Endothelial cell (in vitro differentiated cells): ENCODE measurements around the gene NPHP4. TPM values are rescaled to one million over a fixed set of nuclear protein-coding genes. Genes with fewer than 3 reads are reported as not detected.

Source experiments
- DNase-seq: peaks from one replicate; pipeline ENCODE4 v3.0.0; 2021; ENCODE audit warnings: low spot score
- H3K27ac Mint-ChIP-seq: one replicate; pipeline ENCODE4 v1.8.0; 2021; ENCODE audit warnings: mixed read lengths, inconsistent platforms; ENCODE audit not compliant: unreplicated experiment
- H3K27me3 Mint-ChIP-seq: one replicate; pipeline ENCODE4 v1.8.0; 2021; ENCODE audit warnings: mild to moderate bottlenecking, moderate library complexity, mixed read lengths, inconsistent platforms; ENCODE audit not compliant: unreplicated experiment
- H3K36me3 Mint-ChIP-seq: one replicate; pipeline ENCODE4 v1.8.0; 2021; ENCODE audit warnings: mild to moderate bottlenecking, low read depth, mixed read lengths, inconsistent platforms; ENCODE audit not compliant: unreplicated experiment
- H3K4me1 Mint-ChIP-seq: one replicate; pipeline ENCODE4 v1.8.0; 2021; ENCODE audit warnings: mild to moderate bottlenecking, mixed read lengths, inconsistent platforms; ENCODE audit not compliant: unreplicated experiment
- H3K4me3 Mint-ChIP-seq: one replicate; pipeline ENCODE4 v1.8.0; 2021; ENCODE audit warnings: mild to moderate bottlenecking, mixed read lengths, inconsistent platforms; ENCODE audit not compliant: unreplicated experiment
- H3K9me3 Mint-ChIP-seq: one replicate; pipeline ENCODE4 v1.8.0; 2021; ENCODE audit warnings: mixed read lengths, inconsistent platforms; ENCODE audit not compliant: unreplicated experiment
- CTCF ChIP-seq: fragments of 200-600 bp; sonication (generic); IDR thresholded peaks from one replicate; pipeline ENCODE4 v1.5.0; 2021; ENCODE audit warnings: antibody characterized with exemption; ENCODE audit not compliant: unreplicated experiment
- total RNA-seq: library from RNA; stranded (reverse); fragmentation: NEBNext Ultra II Directional; extraction: Animal tissue kit (Norgen Biotek cat#: 25700); gene quantifications from one replicate; pipeline ENCODE4 v1.2.1, GENCODE V29; 2021; ENCODE audit not compliant: unreplicated experiment

The NPHP4 gene
- total RNA-seq, 1 donor from 2014 or later: 15.3 TPM

- H3K27me3 Mint-ChIP-seq: peaks cover 19% of the 10 kb centered on the region
- H3K4me3 Mint-ChIP-seq: no peak overlapping the region
- no peaks in the 10 kb centered on the region for H3K36me3 Mint-ChIP-seq
- TF ChIP-seq CTCF: no peak
- DNase-seq: no peak
- peaks cover 5% of the 10 kb centered on the region for H3K4me1 Mint-ChIP-seq
- H3K9me3 Mint-ChIP-seq: no peaks in the 10 kb centered on the region
- H3K27ac Mint-ChIP-seq: no peak overlapping the region
Observed at GRCh38 chr1:5997316-5997715, 5.1 kb upstream of the NPHP4 start.

GRCh38 chr1:5996641-5997270, 4.5 kb upstream of the NPHP4 start:
- no peak for TF ChIP-seq CTCF
- no peak for DNase-seq
- H3K27ac Mint-ChIP-seq: no peak overlapping the region
- no peaks in the 10 kb centered on the region for H3K36me3 Mint-ChIP-seq
- H3K27me3 Mint-ChIP-seq: peaks cover 19% of the 10 kb centered on the region
- no peak overlapping the region for H3K4me3 Mint-ChIP-seq
- peaks cover 5% of the 10 kb centered on the region for H3K4me1 Mint-ChIP-seq
- H3K9me3 Mint-ChIP-seq: no peaks in the 10 kb centered on the region

GRCh38 chr1:5995871-5996630, 3.8 kb upstream of the NPHP4 start:
- Mint-ChIP-seq H3K9me3 (no peaks in the 10 kb centered on the region), H3K4me3 (no peak overlapping the region), H3K4me1 (peaks cover 7% of the 10 kb centered on the region), H3K27ac (no peak overlapping the region), H3K27me3 (peaks cover 20% of the 10 kb centered on the region), H3K36me3 (no peaks in the 10 kb centered on the region)
- no peak for DNase-seq
- TF ChIP-seq CTCF: no peak

- Mint-ChIP-seq H3K9me3 (no peaks in the 10 kb centered on the region), H3K36me3 (no peaks in the 10 kb centered on the region), H3K4me3 (no peak overlapping the region), H3K27ac (peak overlapping the region; percentile 68), H3K27me3 (peaks cover 22% of the 10 kb centered on the region), H3K4me1 (peaks cover 10% of the 10 kb centered on the region)
- no peak for TF ChIP-seq CTCF
- no peak for DNase-seq
Observed at GRCh38 chr1:5994713-5995621, 2.7 kb upstream of the NPHP4 start.
